C1 segment of cervical spinal cord (tissue), 14 donors: ENCODE data around the gene CMTM3.

Experiments
- DNase-seq, 14 donors: peaks; one replicate each; lab custom pipeline; 2025; lab: John Stamatoyannopoulos, UW

Gene CMTM3

DNA sequence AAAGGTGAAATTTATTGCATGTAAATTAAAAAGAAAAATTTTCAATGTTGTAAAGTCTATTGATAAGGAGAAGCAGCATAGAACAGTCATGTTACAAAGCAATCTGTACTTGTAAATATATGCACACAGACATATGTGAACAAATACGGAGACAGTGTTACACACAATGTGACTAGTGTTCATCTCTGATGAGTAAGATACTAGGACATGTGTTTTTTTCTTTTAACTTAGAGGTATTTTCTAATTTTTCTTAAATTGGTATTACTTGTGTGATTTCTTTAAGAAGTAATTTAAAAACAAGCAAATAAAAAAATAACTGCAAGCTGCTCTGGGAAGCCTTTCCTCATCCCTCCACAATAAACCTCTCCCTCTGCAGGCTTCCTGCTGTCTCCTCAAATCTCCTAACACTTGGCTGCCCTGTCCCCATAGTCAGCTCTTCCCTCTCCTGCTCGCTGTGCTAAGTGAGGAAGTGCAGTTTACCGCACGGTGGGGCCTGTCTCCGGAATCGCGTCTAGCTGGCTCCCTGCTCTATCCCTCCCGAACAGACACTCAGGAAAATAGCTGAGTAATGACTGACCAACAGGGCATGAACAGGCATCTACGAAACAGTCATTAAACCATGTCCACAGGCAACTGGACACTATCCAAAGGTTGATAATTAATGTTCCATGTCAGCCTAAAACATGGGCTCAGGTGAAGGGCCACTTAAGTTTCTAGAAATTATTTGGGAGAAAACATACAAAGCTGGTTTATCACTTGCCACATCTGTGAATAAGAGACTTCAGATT, 56.1 kb downstream of the CMTM3 start:
- peak in 12 of 14 donors; percentile 19 to 81 (median 30) for DNase-seq

DNA sequence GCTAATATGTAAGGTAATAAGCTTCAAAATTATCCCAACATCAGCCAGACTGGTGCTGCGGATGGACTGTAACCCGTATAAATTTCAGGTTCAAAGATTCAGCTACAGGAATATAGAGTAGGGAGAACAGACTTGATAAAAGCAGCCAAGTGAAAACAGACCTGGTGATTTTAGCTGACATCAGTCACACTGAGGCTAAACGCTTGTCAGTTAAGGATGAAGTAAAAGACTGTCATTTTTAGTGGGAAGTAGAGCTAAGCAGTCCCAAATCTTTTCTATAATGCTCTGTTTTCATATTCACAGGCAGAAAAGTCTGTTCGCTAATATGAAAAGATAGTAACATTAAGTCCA, 56.7 kb downstream of the CMTM3 start:
- no peak for DNase-seq

DNA sequence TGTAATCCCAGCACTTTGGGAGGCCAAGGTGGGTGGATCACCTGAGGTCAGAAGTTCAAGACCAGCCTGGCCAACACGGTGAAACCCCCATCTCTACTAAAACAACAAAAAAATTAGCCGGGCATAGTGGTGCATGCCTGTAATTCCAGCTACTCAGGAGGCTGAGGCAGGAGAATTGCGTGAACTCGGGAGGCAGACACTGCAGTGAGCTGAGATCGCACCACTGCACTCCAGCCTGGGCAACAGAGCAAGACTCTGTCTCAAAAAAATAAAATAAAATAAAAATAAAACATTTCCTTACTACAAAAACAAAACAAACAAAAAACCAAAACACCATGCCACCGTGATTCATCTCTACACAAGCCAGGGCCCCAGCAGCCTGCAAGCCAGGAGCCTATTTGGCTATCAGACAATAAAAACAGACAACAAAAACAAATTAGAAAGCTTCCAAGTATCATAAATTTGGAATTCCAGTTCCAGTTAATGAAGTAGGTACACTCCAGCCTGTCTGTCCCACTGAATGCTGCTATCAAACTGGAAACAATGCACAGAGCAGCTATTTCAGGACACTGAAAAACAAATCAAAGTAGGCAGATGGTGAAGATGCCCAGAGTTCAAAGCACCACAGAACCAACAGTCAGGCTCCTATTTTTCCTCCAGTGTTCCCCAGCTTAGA, 57.3 kb downstream of the CMTM3 start:
- peak in 3 of 14 donors; percentile 18 to 21 (median 20) for DNase-seq

DNA sequence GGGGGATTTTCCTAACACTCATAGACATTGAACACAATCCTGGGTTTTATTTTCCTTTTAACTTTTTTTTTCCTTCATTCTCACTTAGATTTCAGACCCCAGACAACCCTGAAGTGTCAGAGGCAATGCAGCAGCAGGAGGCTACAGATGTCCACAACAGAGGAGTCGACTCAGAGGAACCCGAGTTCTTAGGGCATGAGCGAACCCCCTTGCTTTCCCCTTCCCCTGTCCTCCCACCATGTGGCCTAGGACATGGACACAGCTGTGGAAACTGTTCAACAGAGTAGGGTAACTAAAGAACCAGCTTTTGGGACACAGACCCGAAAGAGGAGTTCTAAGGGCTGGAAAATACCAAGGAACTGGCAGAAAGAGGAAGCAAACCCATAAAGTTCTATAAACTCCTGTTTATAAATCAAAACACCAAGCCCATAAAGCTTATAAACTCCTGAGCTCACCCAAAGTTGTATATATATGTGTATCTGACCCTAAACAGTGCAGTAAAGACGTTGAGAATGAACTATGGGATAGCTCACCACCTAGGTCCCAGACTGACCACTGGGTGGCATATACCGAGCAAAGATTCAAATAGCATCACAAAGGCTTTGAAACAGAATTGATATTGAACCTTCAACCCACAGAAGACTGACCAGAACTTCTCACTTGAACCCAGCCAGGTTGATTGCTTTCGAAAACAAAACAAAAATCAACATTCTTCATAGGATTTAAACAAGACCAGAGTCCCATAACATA, 58.1 kb downstream of the CMTM3 start:
- peak in 5 of 14 donors; percentile 3 to 18 (median 16) for DNase-seq
